K562 (cell line): ENCODE measurements around the gene SCP2. TPM values are rescaled to one million over a fixed set of nuclear protein-coding genes. Genes with fewer than 3 reads are reported as not detected.

Experiments used
- BRD4 ChIP-seq: fragments of 200-600 bp; sonication (generic); IDR thresholded peaks from 2 replicates; pipeline ENCODE4 v1.6.1; 2017; ENCODE audit warnings: inconsistent platforms
- CBFA2T2 ChIP-seq: fragments of 450-650 bp; conservative IDR thresholded peaks from 2 replicates; pipeline ENCODE4 v1.6.1; 2017; ENCODE audit warnings: mild to moderate bottlenecking
- CBFA2T3 ChIP-seq: fragments of 450-650 bp; IDR thresholded peaks from 2 replicates; pipeline ENCODE4 v1.6.1; 2017
- CC2D1A ChIP-seq: fragments of 450-650 bp; IDR thresholded peaks from 2 replicates; pipeline ENCODE4 v1.6.1; 2017; ENCODE audit warnings: mild to moderate bottlenecking
- CCNT2 ChIP-seq: IDR thresholded peaks from 2 replicates; pipeline ENCODE4 v1.6.1; 2011; ENCODE audit warnings: borderline replicate concordance, low read depth, mild to moderate bottlenecking, moderate library complexity, mixed read lengths, low read length; ENCODE audit not compliant: insufficient read length; ENCODE audit errors: extremely low read depth
- CHD4 ChIP-seq: fragments of 200-600 bp; sonication (generic); IDR thresholded peaks from 3 replicates; pipeline ENCODE4 v1.6.1; 2012; ENCODE audit warnings: low read depth, mild to moderate bottlenecking, mixed read lengths, low read length, inconsistent platforms; ENCODE audit not compliant: insufficient read depth, insufficient replicate concordance, poor library complexity, severe bottlenecking
- CTCF ChIP-seq, 3 experiments: IDR thresholded peaks in 2 of 3; conservative IDR thresholded peaks in 1 of 3; 2 replicates each; pipeline ENCODE4 v1.5.1; 2011 to 2012; ENCODE audit warnings: low read length in 3 of 3, mild to moderate bottlenecking in 3 of 3, control low read depth in 2 of 3, improper control_type of control experiment in 1 of 3, inconsistent platforms in 1 of 3, low read depth in 1 of 3, mixed read lengths in 1 of 3, moderate library complexity in 1 of 3; ENCODE audit not compliant: insufficient read depth in 2 of 3
- DDX20 ChIP-seq: fragments of 450-650 bp; IDR thresholded peaks from 2 replicates; pipeline ENCODE4 v1.6.1; 2016; ENCODE audit warnings: missing genetic modification characterization, low read depth, mild to moderate bottlenecking, missing compliant biosample characterization, moderate library complexity
- HES1 ChIP-seq: fragments of 450-650 bp; IDR thresholded peaks from 2 replicates; pipeline ENCODE4 v1.6.1; 2016; ENCODE audit warnings: low read depth, mild to moderate bottlenecking, moderate library complexity
- HMGN3 ChIP-seq: IDR thresholded peaks from 2 replicates; pipeline ENCODE4 v1.6.1; 2011; ENCODE audit warnings: borderline replicate concordance, low read depth, mild to moderate bottlenecking, mixed read lengths, low read length; ENCODE audit not compliant: insufficient read length; ENCODE audit errors: extremely low read depth
- MXI1 ChIP-seq: IDR thresholded peaks from 2 replicates; pipeline ENCODE4 v1.6.1; 2011; ENCODE audit warnings: low read depth, mild to moderate bottlenecking, improper control_type of control experiment, low read length
- NR4A1 ChIP-seq, 2 experiments: fragments of 250-450 bp in 1 of 2; fragments of 450-650 bp in 1 of 2; sonication (Bioruptor Pico) in 1 of 2; IDR thresholded peaks; 2 replicates each; pipeline versions ENCODE4 v1.4.0 to v1.6.1; 2016 to 2020; ENCODE audit warnings: mild to moderate bottlenecking in 2 of 2, missing compliant biosample characterization in 1 of 2, missing genetic modification characterization in 1 of 2, moderate library complexity in 1 of 2
- RBM15 ChIP-seq: fragments of 200-400 bp; formaldehyde crosslinking; IDR thresholded peaks from 2 replicates; pipeline ENCODE4 v1.6.1; 2018; ENCODE audit warnings: mild to moderate bottlenecking, low read length, moderate library complexity; ENCODE audit not compliant: insufficient read depth
- TBP ChIP-seq: optimal IDR thresholded peaks from 2 replicates; pipeline ENCODE3; 2011; ENCODE audit warnings: low read depth, low read length, improper control_type of control experiment
- TFAP4 ChIP-seq: sonication (generic); formaldehyde crosslinking; IDR thresholded peaks from 2 replicates; pipeline ENCODE4 v1.8.0; 2022; ENCODE audit warnings: missing genetic modification reagents, mild to moderate bottlenecking, moderate library complexity, borderline replicate concordance
- ZNF134 ChIP-seq: fragments of 250-450 bp; sonication (Bioruptor Pico); conservative IDR thresholded peaks from 2 replicates; pipeline ENCODE4 v1.4.0; 2020
- ZNF586 ChIP-seq: fragments of 450-650 bp; formaldehyde crosslinking; conservative IDR thresholded peaks from 2 replicates; pipeline ENCODE4 v1.4.0; 2020; ENCODE audit warnings: mild to moderate bottlenecking, moderate library complexity
- ZNF76 ChIP-seq: fragments of 250-450 bp; sonication (Bioruptor Pico); IDR thresholded peaks from 2 replicates; pipeline ENCODE4 v1.4.0; 2020; ENCODE audit warnings: mild to moderate bottlenecking, moderate library complexity, borderline replicate concordance
- polyA plus RNA-seq, 8 experiments: library from polyadenylated mRNA; depleted of rRNA in 4 of 8; stranded (reverse) in 5 of 8; unstranded in 3 of 8; fragments of >200 nt; fragmentation: Nextera tagmentation in 2 of 8; fragmentation: Illumina TruSeq in 1 of 8; extraction: Ambion mirVana in 2 of 8; extraction: Trizol in 1 of 8; gene quantifications; 2 replicates each; pipeline versions ENCODE4 v1.2.1 to v1.2.3, GENCODE V29; 2011 to 2014; ENCODE audit warnings: inconsistent platforms in 1 of 8, missing spikeins in 1 of 8
- total RNA-seq, 7 experiments: library from RNA; depleted of rRNA in 6 of 7; stranded (reverse); fragments of >200 nt in 6 of 7; fragmentation: Illumina TruSeq in 2 of 7; extraction: Trizol in 2 of 7; gene quantifications; 2 replicates each; pipeline versions ENCODE4 v1.2.1 to v1.2.3, GENCODE V29; 2011 to 2021; ENCODE audit warnings: low replicate concordance in 1 of 7
- TF ChIP-seq, protein P1 (sequence below): sonication (generic); formaldehyde crosslinking; IDR thresholded peaks from 2 replicates; pipeline ENCODE4 v1.8.1; 2023; ENCODE audit warnings: mild to moderate bottlenecking, missing genetic modification reagents

SCP2 gene
- total and polyA plus RNA-seq, 9 of the 15 experiments (the other 6 are each of a cell fraction or from before 2014, with no cell fraction given) = 63.8 to 258 (median 106) TPM

DNA sequence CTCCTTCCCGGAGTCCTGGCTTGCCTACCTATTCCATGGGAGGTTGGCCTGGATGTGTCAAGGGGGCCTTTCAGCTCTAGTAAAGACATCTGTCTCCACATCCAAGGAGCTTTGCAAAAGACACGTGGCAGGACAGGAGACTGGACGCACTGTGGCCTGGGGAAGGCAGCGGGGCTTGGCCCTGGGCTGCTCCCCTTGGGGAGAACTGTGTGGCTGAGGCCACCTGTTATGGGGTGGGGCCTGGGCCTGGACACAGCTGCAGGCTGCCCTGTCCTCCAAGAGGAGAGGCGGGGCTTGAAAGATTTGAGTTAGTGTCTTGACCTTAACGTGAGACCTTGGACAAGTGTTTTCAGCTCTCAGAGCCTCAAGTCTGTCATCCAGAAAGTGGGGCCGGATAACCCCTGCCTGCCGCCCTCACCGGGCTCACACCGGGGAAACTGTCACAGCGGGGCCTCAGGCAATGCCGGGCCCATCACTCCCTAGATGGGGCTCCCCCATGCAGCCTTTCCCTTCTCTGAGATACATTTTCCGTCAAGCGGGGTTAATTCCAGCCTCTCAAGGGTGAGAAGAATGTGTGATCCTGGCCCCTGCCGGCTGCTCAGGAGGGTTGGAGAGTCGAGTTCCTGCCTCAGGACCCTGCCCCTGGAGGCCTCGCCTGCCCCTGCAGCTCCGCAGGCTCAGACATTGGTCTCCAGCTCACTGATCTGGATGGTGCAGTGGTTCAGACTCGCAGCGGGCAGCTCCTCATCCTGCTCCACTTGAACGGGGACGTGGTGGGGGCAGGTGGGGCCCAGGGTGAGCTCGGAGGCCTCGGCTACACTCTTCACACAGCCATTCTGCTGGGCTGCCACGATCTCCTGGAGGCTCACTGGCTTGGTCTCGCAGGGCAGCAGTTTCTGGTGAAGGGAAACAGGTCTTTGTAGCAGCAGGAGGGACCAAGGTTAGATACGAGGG is 160.5 kb downstream of the SCP2 start (continued):
- TF ChIP-seq RBM15 = no peak
- TF ChIP-seq CBFA2T2 = 0 out of 2 replicates have a peak, but pooled peaks have one; percentile 20
- no peak for TF ChIP-seq HES1
- TF ChIP-seq, protein P1, sequence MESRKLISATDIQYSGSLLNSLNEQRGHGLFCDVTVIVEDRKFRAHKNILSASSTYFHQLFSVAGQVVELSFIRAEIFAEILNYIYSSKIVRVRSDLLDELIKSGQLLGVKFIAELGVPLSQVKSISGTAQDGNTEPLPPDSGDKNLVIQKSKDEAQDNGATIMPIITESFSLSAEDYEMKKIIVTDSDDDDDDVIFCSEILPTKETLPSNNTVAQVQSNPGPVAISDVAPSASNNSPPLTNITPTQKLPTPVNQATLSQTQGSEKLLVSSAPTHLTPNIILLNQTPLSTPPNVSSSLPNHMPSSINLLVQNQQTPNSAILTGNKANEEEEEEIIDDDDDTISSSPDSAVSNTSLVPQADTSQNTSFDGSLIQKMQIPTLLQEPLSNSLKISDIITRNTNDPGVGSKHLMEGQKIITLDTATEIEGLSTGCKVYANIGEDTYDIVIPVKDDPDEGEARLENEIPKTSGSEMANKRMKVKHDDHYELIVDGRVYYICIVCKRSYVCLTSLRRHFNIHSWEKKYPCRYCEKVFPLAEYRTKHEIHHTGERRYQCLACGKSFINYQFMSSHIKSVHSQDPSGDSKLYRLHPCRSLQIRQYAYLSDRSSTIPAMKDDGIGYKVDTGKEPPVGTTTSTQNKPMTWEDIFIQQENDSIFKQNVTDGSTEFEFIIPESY (CRISPR knock-in tag) = 0 out of 2 replicates have a peak, but pooled peaks have one; percentile 23
- no peak for TF ChIP-seq MXI1
- no peak for TF ChIP-seq BRD4
- no peak for TF ChIP-seq CCNT2
- TF ChIP-seq ZNF134 (CRISPR knock-in tag) = no peak
- peak; percentile 23; the same call in 1 of the 2 replicates for TF ChIP-seq CBFA2T3
- TF ChIP-seq HMGN3 = peak; percentile 33
- TF ChIP-seq NR4A1 (CRISPR knock-in tag; IDR thresholded peaks at IDR 0.05) = no peak
- TF ChIP-seq NR4A1 (tag; IDR thresholded peaks at IDR 0.05) = no peak
- TF ChIP-seq CC2D1A = no peak
- no peak for TF ChIP-seq DDX20 (tag)
- TF ChIP-seq CHD4 = no peak
- TF ChIP-seq ZNF586 (CRISPR knock-in tag) = no peak
- no peak for TF ChIP-seq TBP
- TF ChIP-seq TFAP4 (CRISPR knock-in tag) = peak; percentile 46; the same call in 1 of the 2 replicates
- peak in 2 of 3 experiments; percentile 12 to 71; a peak in 3 of 6 replicates for TF ChIP-seq CTCF (IDR thresholded peaks at IDR 0.05 in 2 of 3, conservative IDR thresholded peaks at IDR 0.05 in 1 of 3; ENCODE audit: insufficient read depth in 2 of 3, low read depth in 1 of 3, low read length in 3 of 3)
- no peak for TF ChIP-seq ZNF76 (CRISPR knock-in tag)
